Neural cell (in vitro differentiated cells): ENCODE measurements around the gene BZW2. TPM values are rescaled to one million over a fixed set of nuclear protein-coding genes. Genes with fewer than 3 reads are reported as not detected.
A peak's percentile ranks its signal among the peaks of the same experiment; 100 is the strongest.

Experiments used
- H2AFZ ChIP-seq: fragments of 200-600, 300-800 bp; sonication (generic), shearing (Covaris generic); 2 replicates; pipeline ENCODE4 v1.6.0; 2014; ENCODE audit warnings: low read depth, mild to moderate bottlenecking, antibody characterized with exemption, low read length, moderate library complexity
- H3F3A ChIP-seq: fragments of 200-600 bp; shearing (Covaris generic); 2 replicates; pipeline ENCODE4 v1.6.1; 2016; ENCODE audit warnings: mild to moderate bottlenecking, moderate library complexity, mixed read lengths, antibody characterized with exemption, low read length; ENCODE audit not compliant: insufficient read depth, poor library complexity, severe bottlenecking
- H3K27ac ChIP-seq: fragments of 200-600, 300-800 bp; sonication (generic), shearing (Covaris generic); 2 replicates; pipeline ENCODE4 v1.5.1; 2014; ENCODE audit warnings: mild to moderate bottlenecking, low read length, moderate library complexity
- H3K27me3 ChIP-seq: fragments of 300-800, 200-600 bp; sonication (generic), shearing (Covaris generic); 2 replicates; pipeline ENCODE4 v1.6.0; 2014; ENCODE audit warnings: mild to moderate bottlenecking, low read depth, low read length, moderate library complexity; ENCODE audit not compliant: insufficient read depth
- H3K36me3 ChIP-seq: fragments of 300-800, 200-600 bp; sonication (generic), shearing (Covaris generic); 2 replicates; pipeline ENCODE4 v1.5.1; 2014; ENCODE audit warnings: mild to moderate bottlenecking, antibody characterized with exemption, low read length, moderate library complexity; ENCODE audit not compliant: insufficient read depth
- H3K4me2 ChIP-seq: fragments of 300-800, 200-600 bp; sonication (generic), shearing (Covaris generic); 2 replicates; pipeline ENCODE4 v1.6.0; 2014; ENCODE audit warnings: mild to moderate bottlenecking, low read length
- H3K4me3 ChIP-seq: fragments of 300-800, 200-600 bp; sonication (generic), shearing (Covaris generic); 2 replicates; pipeline ENCODE4 v1.5.1; 2014; ENCODE audit warnings: mild to moderate bottlenecking, low read length, moderate library complexity
- H3K79me2 ChIP-seq: fragments of 200-600 bp; shearing (Covaris generic); replicated peaks from 2 replicates; pipeline ENCODE4 v1.6.0; 2014; ENCODE audit warnings: mild to moderate bottlenecking, low read length, moderate library complexity; ENCODE audit not compliant: insufficient read depth
- H3K9ac ChIP-seq: fragments of 300-800, 200-600 bp; sonication (generic), shearing (Covaris generic); 2 replicates; pipeline ENCODE4 v1.6.1; 2016; ENCODE audit warnings: mild to moderate bottlenecking, low read length, mixed read lengths
- H3K9me2 ChIP-seq: fragments of 200-600 bp; shearing (Covaris generic); 2 replicates; pipeline ENCODE4 v1.6.1; 2016; ENCODE audit warnings: mild to moderate bottlenecking, low read length, mixed read lengths; ENCODE audit not compliant: insufficient read depth
- H3K9me3 ChIP-seq: fragments of 200-600, 300-800 bp; sonication (generic), shearing (Covaris generic); 2 replicates; pipeline ENCODE4 v1.6.1; 2016; ENCODE audit warnings: mild to moderate bottlenecking, mixed run types, low read length, moderate library complexity, mixed read lengths
- H4K20me1 ChIP-seq: fragments of 200-600 bp; shearing (Covaris generic); 2 replicates; pipeline ENCODE4 v1.6.1; 2016; ENCODE audit warnings: mild to moderate bottlenecking, mixed run types; ENCODE audit not compliant: insufficient read depth
- EP300 ChIP-seq: fragments of 450-650 bp; conservative IDR thresholded peaks from 2 replicates; pipeline ENCODE4 v1.6.1; 2014; ENCODE audit warnings: antibody characterized with exemption, mild to moderate bottlenecking, moderate library complexity; ENCODE audit not compliant: poor library complexity, severe bottlenecking
- EZH2 ChIP-seq: fragments of 200-600, 300-800 bp; shearing (Covaris generic), sonication (generic); IDR thresholded peaks from 2 replicates; pipeline ENCODE4 v1.6.1; 2014; ENCODE audit warnings: antibody characterized with exemption, low read length, borderline replicate concordance, mild to moderate bottlenecking; ENCODE audit not compliant: insufficient read depth, poor library complexity, severe bottlenecking
- MXI1 ChIP-seq: fragments of 450-650 bp; conservative IDR thresholded peaks from 2 replicates; pipeline ENCODE4 v1.6.1; 2014; ENCODE audit warnings: antibody characterized with exemption, mild to moderate bottlenecking; ENCODE audit not compliant: poor library complexity, severe bottlenecking
- POLR2AphosphoS5 ChIP-seq: IDR thresholded peaks from 2 replicates; pipeline ENCODE4 v1.6.1; 2012
- RAD21 ChIP-seq: fragments of 450-650 bp; conservative IDR thresholded peaks from 2 replicates; pipeline ENCODE4 v1.6.1; 2014; ENCODE audit warnings: antibody characterized with exemption, mild to moderate bottlenecking, moderate library complexity
- REST ChIP-seq: IDR thresholded peaks from 2 replicates; pipeline ENCODE4 v1.6.1; 2012; ENCODE audit warnings: borderline replicate concordance
- SMC3 ChIP-seq: fragments of 450-650 bp; conservative IDR thresholded peaks from 2 replicates; pipeline ENCODE4 v1.6.1; 2014; ENCODE audit warnings: antibody characterized with exemption, mild to moderate bottlenecking, moderate library complexity; ENCODE audit not compliant: poor library complexity
- TAF1 ChIP-seq: IDR thresholded peaks from 2 replicates; pipeline ENCODE4 v1.6.1; 2012; ENCODE audit warnings: low read depth
- polyA minus RNA-seq: library from RNA; depleted of rRNA, polyadenylated mRNA; stranded (reverse); fragments of >200 nt; gene quantifications from 2 replicates; pipeline ENCODE4 v1.2.3, GENCODE V29; 2014
- polyA plus RNA-seq: library from polyadenylated mRNA; depleted of rRNA; stranded (reverse); fragments of >200 nt; gene quantifications from 2 replicates; pipeline ENCODE4 v1.2.3, GENCODE V29; 2014
- TF ChIP-seq, protein P1 (sequence below): fragments of 450-650 bp; IDR thresholded peaks from 2 replicates; pipeline ENCODE4 v1.5.1; 2014; ENCODE audit warnings: antibody characterized with exemption, mild to moderate bottlenecking, moderate library complexity; ENCODE audit not compliant: poor library complexity, severe bottlenecking

Gene BZW2
- polyA plus RNA-seq (203 and 234 TPM in 2 replicates), polyA minus RNA-seq (155 and 168 TPM in 2 replicates)

DNA sequence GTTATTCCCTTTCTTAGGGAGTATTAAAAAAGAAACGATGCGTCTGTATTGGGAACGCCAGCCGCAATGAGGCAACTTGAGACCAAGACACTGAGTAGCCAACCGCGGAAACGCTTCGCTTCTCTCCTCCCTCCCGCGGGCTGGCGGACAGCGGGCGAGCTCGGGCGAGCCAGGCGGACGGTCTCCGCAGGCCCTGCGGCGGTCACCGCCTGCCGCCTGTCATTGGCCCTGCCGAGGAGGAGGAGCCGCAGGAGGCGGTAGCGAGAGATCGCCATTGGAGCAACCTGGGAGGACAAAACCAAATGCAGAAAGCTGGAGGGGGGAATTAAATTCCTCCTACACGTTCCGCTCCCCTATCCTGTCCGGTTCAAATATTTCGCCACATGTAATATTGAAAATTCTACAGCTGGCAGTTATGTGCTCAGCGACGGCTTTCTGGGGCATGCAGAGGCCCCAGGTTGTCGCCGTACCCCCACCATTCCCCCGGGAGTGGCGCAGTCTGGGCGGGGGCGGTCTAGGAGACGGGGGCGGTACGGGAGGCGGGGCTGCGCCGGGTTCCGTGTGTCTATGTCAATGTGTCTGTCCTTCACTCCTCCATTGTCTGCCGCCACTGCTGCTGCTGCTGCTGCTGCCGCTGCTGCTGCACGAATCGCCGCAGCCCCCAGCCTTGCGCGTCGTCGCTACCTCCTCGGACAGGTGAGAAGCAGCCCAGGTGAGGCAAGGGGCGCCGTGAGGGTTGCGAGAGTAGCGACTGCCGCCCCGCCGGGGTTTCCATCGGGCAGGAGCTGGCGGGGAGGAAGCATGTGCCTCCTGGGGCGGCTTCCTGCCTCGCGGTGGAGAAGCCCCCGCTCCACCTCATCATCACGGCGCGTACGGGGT, at the start of gene BZW2, which contains the start of gene ANKMY2:
BZW2 (plus strand) TSS at position 589 of the 879 bp plus-strand sequence. CDS start 19,263 bp downstream, outside the sequence.
ANKMY2 (minus strand) TSS at position 162 of the 879 bp plus-strand sequence. CDS start 181 bp downstream, outside the sequence.
- H3K27ac ChIP-seq: peak within 1 kb of the TSS; percentile 94
- H3K9ac ChIP-seq: peak within 1 kb of the TSS; percentile 95
- H4K20me1 ChIP-seq: peaks cover 7% of the 10 kb centered on the region
- H2AFZ ChIP-seq: peak within 1 kb of the TSS; percentile 63
- H3F3A ChIP-seq: no peaks in the 10 kb centered on the region
- peak; percentile 68 for TF ChIP-seq EP300
- TF ChIP-seq TAF1: peak; percentile 100
- peak; percentile 97 for TF ChIP-seq POLR2AphosphoS5
- peak; percentile 94 for TF ChIP-seq MXI1
- TF ChIP-seq SMC3: no peak
- TF ChIP-seq, protein P1, sequence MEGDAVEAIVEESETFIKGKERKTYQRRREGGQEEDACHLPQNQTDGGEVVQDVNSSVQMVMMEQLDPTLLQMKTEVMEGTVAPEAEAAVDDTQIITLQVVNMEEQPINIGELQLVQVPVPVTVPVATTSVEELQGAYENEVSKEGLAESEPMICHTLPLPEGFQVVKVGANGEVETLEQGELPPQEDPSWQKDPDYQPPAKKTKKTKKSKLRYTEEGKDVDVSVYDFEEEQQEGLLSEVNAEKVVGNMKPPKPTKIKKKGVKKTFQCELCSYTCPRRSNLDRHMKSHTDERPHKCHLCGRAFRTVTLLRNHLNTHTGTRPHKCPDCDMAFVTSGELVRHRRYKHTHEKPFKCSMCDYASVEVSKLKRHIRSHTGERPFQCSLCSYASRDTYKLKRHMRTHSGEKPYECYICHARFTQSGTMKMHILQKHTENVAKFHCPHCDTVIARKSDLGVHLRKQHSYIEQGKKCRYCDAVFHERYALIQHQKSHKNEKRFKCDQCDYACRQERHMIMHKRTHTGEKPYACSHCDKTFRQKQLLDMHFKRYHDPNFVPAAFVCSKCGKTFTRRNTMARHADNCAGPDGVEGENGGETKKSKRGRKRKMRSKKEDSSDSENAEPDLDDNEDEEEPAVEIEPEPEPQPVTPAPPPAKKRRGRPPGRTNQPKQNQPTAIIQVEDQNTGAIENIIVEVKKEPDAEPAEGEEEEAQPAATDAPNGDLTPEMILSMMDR: peak; percentile 35
- TF ChIP-seq REST: peak; percentile 98
- peak; percentile 15 for TF ChIP-seq RAD21
- TF ChIP-seq EZH2: no peak
- H3K79me2 ChIP-seq: peaks cover 82% of the 10 kb centered on the region
- H3K27me3 ChIP-seq: no peaks in the 10 kb centered on the region
- H3K36me3 ChIP-seq: no peaks in the 10 kb centered on the region
- H3K4me2 ChIP-seq: peak within 1 kb of the TSS; percentile 95
- no peaks in the 10 kb centered on the region for H3K9me3 ChIP-seq
- H3K4me3 ChIP-seq: peak within 1 kb of the TSS; percentile 86
- no peaks in the 10 kb centered on the region for H3K9me2 ChIP-seq

- TF ChIP-seq EP300: no peak
- TF ChIP-seq REST: no peak
- TF ChIP-seq, protein P1: no peak
- TF ChIP-seq SMC3: no peak
- TF ChIP-seq TAF1: no peak
- TF ChIP-seq EZH2: no peak
- no peak for TF ChIP-seq POLR2AphosphoS5
- TF ChIP-seq MXI1: no peak
- no peak for TF ChIP-seq RAD21
- Histone ChIP-seq H3K79me2 (no peaks in the 10 kb centered on the region), H2AFZ (no peak overlapping the region), H3F3A (no peaks in the 10 kb centered on the region), H3K9me2 (no peaks in the 10 kb centered on the region), H3K36me3 (peaks cover 16% of the 10 kb centered on the region), H3K27me3 (no peaks in the 10 kb centered on the region), H3K4me3 (no peak overlapping the region), H3K4me2 (no peak overlapping the region), H3K9me3 (no peaks in the 10 kb centered on the region), H3K9ac (no peak overlapping the region), H3K27ac (no peak overlapping the region), H4K20me1 (no peaks in the 10 kb centered on the region)
Observed at GRCh38 chr7:16598015-16598414, 48.0 kb upstream of the BZW2 start.
